Measurements from ENCODE around the gene MED10. TPM values are rescaled to one million over a fixed set of nuclear protein-coding genes. Genes with fewer than 3 reads are reported as not detected.

The MED10 gene
- polyA plus RNA-seq, 1 experiment = 36.6 TPM

DNA sequence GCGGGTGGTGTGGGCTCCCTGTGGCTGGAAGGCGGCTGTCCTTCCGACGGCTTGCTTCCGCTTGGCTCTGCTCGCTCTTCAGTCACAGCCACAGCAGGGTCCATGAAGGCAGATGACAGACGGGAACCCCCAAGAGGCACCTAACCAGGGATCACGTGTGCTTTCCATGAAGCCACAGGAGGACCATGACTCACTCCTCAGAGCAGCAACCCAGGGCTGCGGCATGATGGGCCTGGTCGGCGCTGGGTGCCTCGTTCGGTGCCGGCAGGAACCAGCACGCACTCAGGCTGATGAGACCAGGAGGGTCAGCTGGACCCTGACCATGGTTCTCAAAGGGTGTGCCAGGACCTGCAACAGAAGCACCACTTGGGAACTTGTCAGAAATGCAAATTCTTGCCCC is 32.8 kb upstream of the MED10 start:
- CTCF ChIA-PET = no interaction called here
- TF ChIP-seq, protein P1, sequence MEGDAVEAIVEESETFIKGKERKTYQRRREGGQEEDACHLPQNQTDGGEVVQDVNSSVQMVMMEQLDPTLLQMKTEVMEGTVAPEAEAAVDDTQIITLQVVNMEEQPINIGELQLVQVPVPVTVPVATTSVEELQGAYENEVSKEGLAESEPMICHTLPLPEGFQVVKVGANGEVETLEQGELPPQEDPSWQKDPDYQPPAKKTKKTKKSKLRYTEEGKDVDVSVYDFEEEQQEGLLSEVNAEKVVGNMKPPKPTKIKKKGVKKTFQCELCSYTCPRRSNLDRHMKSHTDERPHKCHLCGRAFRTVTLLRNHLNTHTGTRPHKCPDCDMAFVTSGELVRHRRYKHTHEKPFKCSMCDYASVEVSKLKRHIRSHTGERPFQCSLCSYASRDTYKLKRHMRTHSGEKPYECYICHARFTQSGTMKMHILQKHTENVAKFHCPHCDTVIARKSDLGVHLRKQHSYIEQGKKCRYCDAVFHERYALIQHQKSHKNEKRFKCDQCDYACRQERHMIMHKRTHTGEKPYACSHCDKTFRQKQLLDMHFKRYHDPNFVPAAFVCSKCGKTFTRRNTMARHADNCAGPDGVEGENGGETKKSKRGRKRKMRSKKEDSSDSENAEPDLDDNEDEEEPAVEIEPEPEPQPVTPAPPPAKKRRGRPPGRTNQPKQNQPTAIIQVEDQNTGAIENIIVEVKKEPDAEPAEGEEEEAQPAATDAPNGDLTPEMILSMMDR (IDR thresholded peaks at IDR 0.05; ENCODE audit: insufficient read depth, low read depth, low read length) = no peak
- POLR2A ChIA-PET = no interaction called here
- Histone ChIP-seq H3K36me3 (ENCODE audit: control insufficient read depth, insufficient read depth, low read length) (no peaks in the 10 kb centered on the region), H3K27me3 (ENCODE audit: control insufficient read depth, insufficient read depth, low read length) (no peaks in the 10 kb centered on the region), H3K4me3 (ENCODE audit: low read depth, low read length) (no peak overlapping the region)
- DNase-seq (ENCODE audit: low read depth) = no peak

DNA sequence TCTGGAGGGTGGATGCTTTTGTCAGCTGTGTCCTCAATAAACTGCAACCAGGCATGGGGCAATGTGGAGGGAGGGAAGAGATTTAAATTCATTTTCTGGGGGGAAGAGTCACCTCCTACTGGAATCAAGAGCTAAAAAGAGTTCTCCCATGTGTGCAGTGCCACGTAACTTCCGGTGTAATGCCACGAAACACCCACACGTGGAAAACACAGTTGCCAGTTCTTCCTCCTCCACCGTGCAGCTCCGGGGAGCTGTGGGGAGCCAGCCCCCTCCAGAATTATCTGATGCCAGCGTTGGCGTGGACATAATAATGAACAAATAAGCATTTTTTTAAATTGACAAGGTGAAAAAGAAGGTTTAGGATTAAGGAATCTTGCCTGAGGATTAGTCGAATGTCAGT is 32.1 kb upstream of the MED10 start:
- TF ChIP-seq, protein P1 (IDR thresholded peaks at IDR 0.05; ENCODE audit: insufficient read depth, low read depth, low read length) = no peak
- DNase-seq (ENCODE audit: low read depth) = no peak
- H3K36me3 ChIP-seq (ENCODE audit: control insufficient read depth, insufficient read depth, low read length) = no peaks in the 10 kb centered on the region
- H3K27me3 ChIP-seq (ENCODE audit: control insufficient read depth, insufficient read depth, low read length) = no peaks in the 10 kb centered on the region
- ChIA-PET CTCF (interaction anchor here (0.7 kb wide), 1 partner anchor 64 kb away, joined by 3 read pairs; no protein-coding TSS in a partner anchor), POLR2A (no interaction called here)
- H3K4me3 ChIP-seq (ENCODE audit: low read depth, low read length) = no peak overlapping the region

DNA sequence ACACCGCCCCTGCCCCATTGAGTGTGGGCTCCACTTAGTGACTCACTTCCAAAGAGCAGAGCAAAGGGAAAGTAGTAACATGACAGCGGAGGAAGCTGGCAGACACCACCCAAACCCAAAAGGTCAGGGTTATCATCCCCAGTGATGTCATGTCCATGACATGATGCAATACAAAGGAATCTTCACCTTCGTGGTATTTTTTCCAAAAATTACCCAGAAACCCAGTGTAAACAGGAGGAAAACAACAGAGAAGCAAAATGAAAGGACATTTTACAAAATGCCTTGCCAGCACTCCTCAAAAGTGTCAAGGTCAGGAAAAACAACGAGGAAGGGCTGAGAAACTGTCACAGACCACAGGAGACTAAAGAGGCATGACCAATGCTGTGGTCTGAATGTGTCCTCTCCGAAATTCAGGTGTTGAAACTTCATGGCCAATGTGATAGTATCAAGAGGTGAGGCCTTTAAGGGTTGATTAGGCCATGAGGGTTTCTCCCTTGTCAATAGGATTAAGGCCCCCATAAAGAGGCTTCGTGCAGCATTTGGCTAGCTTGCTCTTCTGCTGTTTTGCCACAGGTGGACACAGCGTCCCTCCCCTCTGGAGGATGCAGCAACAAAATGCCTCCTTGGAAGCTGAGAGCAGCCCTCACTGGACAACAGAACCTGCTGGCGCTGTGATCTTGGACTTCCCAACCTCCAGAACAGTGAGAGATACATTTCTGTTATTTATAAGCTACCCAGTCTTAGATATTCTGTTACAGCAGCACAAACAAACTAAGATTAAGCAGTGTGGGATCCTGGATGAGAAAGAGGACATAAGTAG is 30.5 kb upstream of the MED10 start:
- DNase-seq (ENCODE audit: low read depth) = no peak
- H3K27me3 ChIP-seq (ENCODE audit: control insufficient read depth, insufficient read depth, low read length) = no peaks in the 10 kb centered on the region
- H3K36me3 ChIP-seq (ENCODE audit: control insufficient read depth, insufficient read depth, low read length) = no peaks in the 10 kb centered on the region
- TF ChIP-seq, protein P1 (IDR thresholded peaks at IDR 0.05; ENCODE audit: insufficient read depth, low read depth, low read length) = no peak
- ChIA-PET CTCF (no interaction called here), POLR2A (no interaction called here)
- H3K4me3 ChIP-seq (ENCODE audit: low read depth, low read length) = no peak overlapping the region

DNA sequence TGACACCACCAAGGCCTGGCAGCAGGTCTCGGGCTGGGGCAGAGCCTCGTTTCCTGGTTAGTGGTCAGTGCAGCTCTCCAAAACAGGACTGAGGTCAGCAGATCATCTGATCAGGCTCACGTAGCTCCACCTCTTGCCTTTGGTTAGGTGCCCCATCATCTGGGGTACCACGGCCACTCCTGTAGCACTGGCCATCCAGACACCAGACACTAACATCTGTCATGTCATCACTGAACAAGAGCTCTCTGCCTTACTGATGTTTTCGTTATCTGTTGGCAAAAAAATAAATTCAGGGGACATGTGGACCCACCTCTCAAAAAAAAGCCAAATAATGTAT is 29.9 kb upstream of the MED10 start:
- POLR2A ChIA-PET = no interaction called here
- Histone ChIP-seq H3K36me3 (ENCODE audit: control insufficient read depth, insufficient read depth, low read length) (no peaks in the 10 kb centered on the region), H3K27me3 (ENCODE audit: control insufficient read depth, insufficient read depth, low read length) (no peaks in the 10 kb centered on the region), H3K4me3 (ENCODE audit: low read depth, low read length) (no peak overlapping the region)
- no peak for DNase-seq (ENCODE audit: low read depth)
- TF ChIP-seq, protein P1 (IDR thresholded peaks at IDR 0.05; ENCODE audit: insufficient read depth, low read depth, low read length) = no peak
- CTCF ChIA-PET = no interaction called here

DNA sequence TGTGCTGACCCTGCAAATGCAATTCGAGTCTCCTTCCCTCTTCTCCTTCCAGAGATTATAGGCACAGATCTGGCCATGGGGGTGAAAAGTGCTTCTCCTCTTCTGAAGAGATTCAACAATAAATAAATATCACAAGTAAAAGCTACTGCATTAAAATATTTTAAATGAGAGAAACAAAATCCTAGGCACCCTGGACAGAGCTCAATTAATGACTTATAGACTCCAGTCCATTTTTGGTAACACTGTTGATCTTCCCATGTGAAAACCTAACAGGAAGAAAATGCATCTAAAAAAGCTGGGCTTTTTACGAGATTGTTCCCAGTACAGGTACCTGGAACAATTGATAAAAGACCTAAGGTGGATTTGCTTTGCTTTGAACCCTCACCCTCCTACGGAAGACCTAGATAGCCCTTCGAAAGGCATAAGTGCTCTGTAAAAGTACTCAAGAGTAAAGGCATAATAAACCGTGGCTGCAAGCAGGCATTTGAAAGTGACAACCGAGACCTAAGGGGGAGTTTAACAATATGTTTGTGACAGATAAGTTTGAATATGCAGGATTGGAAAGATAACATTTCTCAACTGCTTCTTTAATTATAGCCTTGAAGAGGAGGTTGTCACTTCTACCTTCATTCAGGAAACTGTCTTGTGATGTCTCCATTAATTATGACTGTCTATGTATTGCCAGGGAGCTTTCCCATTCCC is 29.4 kb upstream of the MED10 start:
- Histone ChIP-seq H3K36me3 (ENCODE audit: control insufficient read depth, insufficient read depth, low read length) (no peaks in the 10 kb centered on the region), H3K4me3 (ENCODE audit: low read depth, low read length) (no peak overlapping the region), H3K27me3 (ENCODE audit: control insufficient read depth, insufficient read depth, low read length) (no peaks in the 10 kb centered on the region)
- POLR2A ChIA-PET = no interaction called here
- TF ChIP-seq, protein P1 (IDR thresholded peaks at IDR 0.05; ENCODE audit: insufficient read depth, low read depth, low read length) = no peak
- no peak for DNase-seq (ENCODE audit: low read depth)
- CTCF ChIA-PET = no interaction called here
